GM12874 (cell line): ENCODE results near the gene GPBP1.

ENCODE experiments used
- CTCF ChIP-seq: IDR thresholded peaks from 2 replicates; pipeline ENCODE4 v1.5.1; 2011; ENCODE audit warnings: low read depth, mild to moderate bottlenecking, control low read depth, low read length, moderate library complexity; ENCODE audit not compliant: insufficient read depth

GPBP1 gene

GRCh38 chr5:57311921-57312735 is 138.3 kb downstream of the GPBP1 start:
- no peak for TF ChIP-seq CTCF

GRCh38 chr5:57313716-57314115 is 139.9 kb downstream of the GPBP1 start:
- TF ChIP-seq CTCF, result no peak
